Effector CD4-positive, alpha-beta T cell (primary cell): Measurements from ENCODE around the gene ZNF282.
A peak's percentile ranks its signal among the peaks of the same experiment; 100 is the strongest.

ENCODE experiments used
- DNase-seq: peaks from one replicate; pipeline ENCODE4 v3.0.0-alpha.2; 2020

Gene ZNF282

GRCh38 chr7:149194799-149195179 is 557 bp upstream of the ZNF282 start:
- DNase-seq, result no peak

- no peak for DNase-seq
Measured at GRCh38 chr7:149196151-149196704, 882 bp downstream of the ZNF282 start.

DNA sequence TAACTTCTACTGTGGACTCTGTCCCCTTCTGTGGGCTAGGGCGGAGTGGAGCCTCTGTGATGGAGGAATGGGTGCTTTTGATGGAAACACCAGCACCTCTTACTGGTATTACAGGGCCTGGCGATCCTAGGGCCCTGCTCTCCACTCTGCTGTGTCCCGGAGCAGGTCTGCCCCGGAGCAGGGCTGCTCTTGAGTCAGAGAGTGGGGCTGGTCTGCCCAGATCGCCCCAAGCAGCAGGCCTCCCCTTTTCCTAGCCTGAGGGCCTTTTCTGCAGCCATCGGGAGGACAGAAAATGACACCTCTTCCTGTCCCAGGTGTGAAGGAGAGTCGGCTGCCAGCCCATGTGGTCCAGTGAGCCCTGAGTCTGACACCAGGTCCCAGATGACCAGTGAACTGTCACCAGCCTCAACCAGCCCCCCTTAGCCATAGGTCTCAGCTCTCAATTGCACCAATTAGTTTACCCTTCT is 1.4 kb downstream of the ZNF282 start:
- no peak for DNase-seq

DNA sequence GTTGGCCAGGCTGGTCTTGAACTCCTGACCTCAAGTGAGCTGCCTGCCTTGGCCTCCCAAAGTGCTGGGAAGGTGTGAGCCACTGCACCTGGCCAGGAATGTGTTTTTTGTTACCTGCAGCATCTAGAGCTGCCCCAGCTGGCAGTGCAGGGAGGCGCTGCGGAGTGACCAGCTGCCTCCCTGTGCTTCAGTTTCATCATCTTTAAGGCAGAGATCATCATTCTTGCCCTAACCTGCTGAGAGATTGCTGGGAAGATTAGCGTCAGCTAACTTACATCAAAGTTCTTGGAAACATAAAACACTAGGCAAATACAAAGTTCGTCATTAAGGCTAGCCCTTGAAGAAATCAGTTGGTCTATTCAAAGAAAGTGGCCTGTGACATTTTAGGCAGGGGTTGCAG is 2.3 kb downstream of the ZNF282 start:
- no peak for DNase-seq

DNA sequence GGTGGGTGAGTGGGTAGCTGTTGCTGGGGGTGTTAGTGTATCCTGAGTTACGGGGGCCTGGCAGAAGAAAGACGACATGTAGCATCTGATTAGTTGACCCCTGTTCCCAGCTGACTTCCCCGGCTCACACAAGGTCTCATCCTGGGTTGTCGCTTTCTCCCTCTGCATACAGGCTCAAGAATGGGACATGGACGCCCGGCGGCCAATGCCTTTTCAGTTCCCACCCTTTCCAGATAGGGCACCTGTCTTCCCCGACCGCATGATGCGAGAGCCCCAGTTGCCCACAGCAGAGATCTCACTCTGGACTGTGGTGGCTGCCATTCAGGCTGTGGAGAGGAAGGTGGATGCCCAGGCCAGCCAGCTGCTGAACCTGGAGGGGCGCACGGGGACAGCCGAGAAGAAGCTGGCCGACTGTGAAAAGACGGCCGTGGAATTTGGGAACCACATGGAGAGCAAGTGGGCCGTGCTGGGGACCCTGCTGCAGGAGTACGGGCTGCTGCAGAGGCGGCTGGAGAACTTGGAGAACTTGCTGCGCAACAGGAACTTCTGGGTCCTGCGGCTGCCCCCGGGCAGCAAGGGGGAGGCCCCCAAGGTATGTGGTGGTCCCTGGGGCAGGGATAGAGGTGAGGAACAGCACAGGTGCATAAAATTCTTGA is 2.9 kb downstream of the ZNF282 start:
- no peak for DNase-seq

GRCh38 chr7:149199234-149199995 is 4.1 kb downstream of the ZNF282 start:
- no peak for DNase-seq

- DNase-seq, result no peak
Measured at GRCh38 chr7:149202831-149203231, 7.5 kb downstream of the ZNF282 start.

DNA sequence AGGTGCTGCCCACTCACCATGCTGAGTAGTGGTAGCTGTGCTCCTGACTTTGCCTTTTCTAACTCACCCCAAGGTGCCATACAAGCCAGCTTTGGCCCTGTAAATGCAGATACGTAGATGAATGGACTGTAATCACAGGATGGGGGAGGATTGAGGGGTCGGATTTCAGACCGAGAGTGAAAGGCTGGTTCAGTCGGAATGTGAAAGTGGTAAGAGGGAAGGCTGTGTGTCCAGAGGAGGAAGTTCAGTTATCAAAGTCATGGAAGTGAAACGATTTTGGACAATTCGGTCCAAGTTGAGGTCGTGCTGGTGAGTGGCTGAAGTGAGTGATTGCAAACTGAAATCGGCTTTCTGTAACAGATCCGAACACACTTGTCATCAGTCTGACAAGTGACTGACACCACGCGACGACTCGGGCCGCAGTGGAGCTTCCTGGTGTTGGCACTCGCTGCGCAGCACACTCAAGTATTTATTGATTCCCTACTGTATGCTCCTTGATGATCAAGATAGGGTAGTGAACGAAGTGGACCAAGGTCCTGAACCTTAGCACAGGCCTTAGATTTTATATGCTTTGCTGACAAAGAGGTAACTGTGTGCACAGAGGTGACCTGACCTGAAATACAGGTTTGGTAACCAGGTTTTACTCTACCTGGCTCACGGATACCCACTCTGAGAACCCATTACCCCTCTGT is 10.5 kb downstream of the ZNF282 start:
- no peak for DNase-seq

- DNase-seq, result no peak
Measured at GRCh38 chr7:149207324-149208035, 12.1 kb downstream of the ZNF282 start.

DNA sequence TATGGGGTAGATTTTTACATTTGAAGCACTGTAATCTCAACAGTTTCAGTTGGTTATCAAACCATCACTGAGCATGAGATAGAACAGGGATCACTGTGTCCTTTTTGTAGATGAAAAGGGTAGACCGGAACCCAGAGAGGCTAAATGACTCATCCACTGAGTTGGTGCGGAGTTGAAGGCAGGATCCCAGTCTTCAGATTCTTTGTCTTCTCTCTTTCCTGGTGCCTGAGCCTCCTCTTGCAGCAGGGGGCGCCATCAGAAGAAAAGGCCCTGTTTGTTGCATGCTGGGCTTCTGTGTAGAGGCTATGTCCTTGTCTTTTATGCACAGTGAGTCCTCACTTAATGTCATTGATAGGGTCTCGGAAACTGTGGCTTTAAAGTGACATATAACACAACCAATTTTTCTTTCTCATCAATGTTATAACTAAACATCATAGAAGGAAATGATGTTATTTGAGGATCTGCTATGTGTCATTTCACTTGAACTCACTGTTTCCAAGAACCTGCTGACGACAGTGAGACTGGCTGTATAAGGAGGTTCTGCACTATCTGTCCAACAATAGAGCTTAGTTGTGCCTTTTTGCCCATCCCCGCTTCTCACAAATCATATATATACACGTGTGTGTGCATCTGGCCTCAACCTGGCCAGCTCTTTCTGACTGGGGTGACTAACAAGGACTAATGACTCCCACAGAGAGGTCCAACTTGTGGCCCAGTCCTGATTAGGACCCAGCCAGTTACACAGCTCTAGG is 14.3 kb downstream of the ZNF282 start:
- DNase-seq, result peak; percentile 39

DNA sequence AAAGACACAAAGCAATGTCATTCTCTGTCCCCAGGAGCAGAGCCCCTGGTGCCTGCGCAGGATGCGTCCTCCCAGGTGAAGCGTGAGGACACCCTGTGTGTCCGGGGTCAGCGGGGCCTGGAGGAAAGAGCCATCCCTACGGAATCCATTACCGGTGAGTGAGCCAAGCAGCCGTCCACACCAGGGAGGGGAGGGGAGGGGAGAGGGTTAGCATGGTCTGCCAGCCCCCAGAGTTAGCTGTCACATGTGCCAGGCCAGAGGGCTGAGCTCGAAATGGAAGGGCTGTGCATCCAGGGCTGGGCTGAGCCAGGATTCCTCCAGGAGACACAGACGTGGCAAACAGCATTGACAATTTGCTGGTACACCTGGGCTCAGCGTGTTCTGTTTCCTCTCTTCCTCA is 15.2 kb downstream of the ZNF282 start:
- no peak for DNase-seq

GRCh38 chr7:149214020-149214720 is 18.8 kb downstream of the ZNF282 start:
- DNase-seq, result no peak

DNA sequence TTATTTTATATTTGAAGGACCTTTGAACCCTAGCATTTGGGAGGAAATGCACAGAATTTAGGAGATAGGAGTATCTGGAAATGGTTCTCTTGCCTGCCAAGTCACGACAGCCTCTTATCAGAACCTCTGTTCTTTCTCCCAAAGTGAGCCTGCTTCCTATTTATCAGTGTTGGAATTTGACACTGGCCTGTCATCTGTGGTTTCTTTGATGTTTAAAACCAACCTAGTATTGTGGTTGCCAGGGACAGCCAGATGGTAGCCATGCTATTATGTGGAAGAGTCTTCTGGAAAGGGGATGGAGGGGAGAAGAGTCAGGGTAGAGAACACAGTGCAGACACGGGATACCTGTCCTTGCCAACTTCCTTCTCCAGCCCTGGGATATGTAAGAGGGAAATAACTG is 21.1 kb downstream of the ZNF282 start:
- DNase-seq, result no peak

DNA sequence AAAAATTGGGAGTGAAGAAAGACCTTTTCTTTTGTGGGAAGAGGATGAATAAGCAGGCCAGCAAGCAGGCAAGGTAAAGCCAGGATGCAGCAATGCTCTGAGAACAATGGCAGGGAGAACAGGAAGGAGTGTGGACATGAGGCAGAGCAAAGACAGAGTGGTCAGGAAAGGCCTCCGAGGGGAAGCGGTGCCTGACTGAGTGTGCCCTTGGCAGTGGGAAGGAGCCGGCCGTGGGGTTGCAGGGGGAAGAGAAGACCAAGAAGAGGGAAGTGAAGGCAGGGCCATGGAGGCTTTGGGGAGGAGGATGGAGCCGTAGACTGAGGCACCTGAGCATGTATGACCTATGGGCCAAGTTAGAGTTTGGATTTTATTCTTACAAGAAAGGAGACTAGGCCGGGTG is 22.2 kb downstream of the ZNF282 start:
- no peak for DNase-seq

DNA sequence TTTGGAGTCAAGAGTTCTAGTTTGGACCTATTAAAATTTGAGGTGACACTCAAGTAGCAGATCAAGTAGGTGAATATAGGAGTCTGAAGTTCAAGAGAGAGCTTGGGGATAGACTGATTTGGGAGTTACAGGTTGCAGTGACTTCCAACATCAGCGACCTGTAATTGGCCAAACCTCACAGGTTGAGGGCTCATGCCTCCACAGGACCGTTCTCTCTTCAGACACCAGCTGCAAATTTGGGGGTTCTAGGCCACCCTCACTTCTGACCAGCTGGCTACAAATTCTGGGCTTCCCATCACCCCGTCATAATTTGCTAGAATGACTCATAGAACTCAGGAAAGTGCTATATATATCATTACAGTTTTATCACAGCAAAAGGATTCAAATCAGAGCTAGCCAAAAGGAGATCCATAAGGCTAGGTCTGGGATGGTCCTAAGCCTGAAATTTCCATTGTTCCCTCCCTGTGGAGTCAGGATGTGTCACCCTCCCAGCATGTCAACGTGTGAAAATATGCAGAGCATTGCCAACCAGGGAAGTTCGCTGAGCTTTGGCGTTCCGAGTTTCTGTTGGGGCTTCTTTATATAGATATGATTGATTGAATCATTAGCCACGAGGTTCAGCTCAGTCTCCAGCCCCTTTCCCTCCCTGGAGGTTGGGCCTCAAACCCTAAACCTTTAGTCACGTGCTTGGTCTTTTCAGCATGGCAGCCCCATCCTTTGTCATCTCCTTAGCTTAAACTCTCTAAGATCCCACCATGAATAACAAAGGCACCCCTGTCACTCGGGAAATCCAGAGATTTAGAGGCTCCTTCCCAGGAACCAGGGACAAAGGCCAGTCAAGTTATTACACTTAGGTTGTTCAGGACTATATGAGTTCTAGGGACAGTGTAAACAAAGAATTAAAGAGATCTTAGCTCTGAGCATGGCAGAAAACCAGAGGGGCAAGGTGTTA is 23.4 kb downstream of the ZNF282 start:
- no peak for DNase-seq

DNA sequence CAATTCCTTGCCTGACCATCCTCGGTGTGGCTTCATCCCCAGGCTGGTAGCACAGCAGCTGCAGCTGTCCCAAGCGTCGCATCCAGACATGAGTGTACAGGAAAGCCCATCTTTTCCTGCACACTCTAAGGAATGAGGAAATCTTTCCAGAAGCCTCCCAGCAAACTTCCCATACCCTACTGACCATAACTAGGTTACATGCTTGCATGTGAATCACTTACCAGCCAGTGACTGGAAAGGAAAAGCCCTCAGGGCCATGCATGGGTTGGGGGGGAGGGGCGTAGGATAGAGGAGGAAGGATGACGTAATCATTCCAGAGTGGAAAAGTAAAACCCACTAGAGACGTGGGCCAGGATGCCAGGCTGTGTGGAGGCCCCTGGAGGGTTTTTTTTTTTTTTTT is 25.2 kb downstream of the ZNF282 start:
- no peak for DNase-seq

DNA sequence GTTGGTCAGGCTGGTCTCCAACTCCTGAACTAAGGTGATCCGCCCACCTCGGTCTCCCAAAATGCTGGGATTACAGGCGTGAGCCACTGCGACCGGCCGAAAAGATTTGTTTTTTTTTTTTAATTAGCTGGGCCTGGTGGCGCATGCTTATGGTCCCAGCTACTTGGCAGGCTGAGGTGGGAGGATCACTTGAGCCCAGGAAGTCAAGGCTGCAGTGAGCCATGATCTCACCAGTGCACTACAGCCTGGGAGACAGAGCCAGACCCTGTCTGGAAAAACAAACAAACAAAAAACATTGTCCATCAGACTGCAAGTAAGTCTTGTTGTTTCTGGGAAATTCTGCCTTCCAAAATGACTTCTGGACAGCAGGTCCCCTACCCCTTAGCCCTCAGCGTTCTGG is 27.8 kb downstream of the ZNF282 start:
- no peak for DNase-seq

- DNase-seq, result no peak
Measured at GRCh38 chr7:149223761-149224160, 28.4 kb downstream of the ZNF282 start.

- no peak for DNase-seq
Measured at GRCh38 chr7:149224352-149224751, 29.0 kb downstream of the ZNF282 start.

- no peak for DNase-seq
Measured at GRCh38 chr7:149225106-149225505, 29.8 kb downstream of the ZNF282 start.
